SK-N-SH (cell line): ENCODE data around the gene STX2.

Experiments
- CHD2 ChIP-seq: fragments of 150-350 bp; IDR thresholded peaks from 2 replicates; pipeline ENCODE4 v1.6.1; 2018; ENCODE audit warnings: low read length; ENCODE audit not compliant: partially characterized antibody
- CTCF ChIP-seq: fragments of 200-600 bp; sonication (generic); IDR thresholded peaks from 2 replicates; pipeline ENCODE4 v1.6.1; 2017; ENCODE audit warnings: antibody characterized with exemption, mild to moderate bottlenecking, moderate library complexity
- EP300 ChIP-seq, 2 experiments: IDR thresholded peaks; 2 replicates each; pipeline versions ENCODE4 v1.4.0 to v1.6.1; 2012; ENCODE audit warnings: borderline replicate concordance in 1 of 2, low read depth in 1 of 2, low read length in 1 of 2
- MXI1 ChIP-seq: IDR thresholded peaks from 2 replicates; pipeline ENCODE4 v1.6.1; 2012; ENCODE audit warnings: mild to moderate bottlenecking, low read depth, low read length, improper control_type of control experiment
- NFIC ChIP-seq: IDR thresholded peaks from 2 replicates; pipeline ENCODE4 v1.4.0; 2012; ENCODE audit warnings: borderline replicate concordance
- PBX3 ChIP-seq: IDR thresholded peaks from 2 replicates; pipeline ENCODE4; 2012
- RCOR1 ChIP-seq: fragments of 150-350 bp; IDR thresholded peaks from 2 replicates; pipeline ENCODE4 v1.6.1; 2017; ENCODE audit warnings: antibody characterized with exemption, low read length
- SIN3A ChIP-seq: IDR thresholded peaks from 2 replicates; pipeline ENCODE4 v1.6.1; 2012; ENCODE audit warnings: low read depth, mild to moderate bottlenecking, low read length, moderate library complexity, borderline replicate concordance
- SMC3 ChIP-seq: IDR thresholded peaks from 2 replicates; pipeline ENCODE4 v1.6.1; 2012; ENCODE audit warnings: low read depth, low read length, improper control_type of control experiment

- TF ChIP-seq CHD2, result no peak
- no peak for TF ChIP-seq CTCF
- TF ChIP-seq RCOR1, result no peak
- no peak for TF ChIP-seq SIN3A
- no peak for TF ChIP-seq SMC3
- TF ChIP-seq PBX3, result no peak
- TF ChIP-seq MXI1, result no peak
- TF ChIP-seq NFIC, result no peak
- no peak for TF ChIP-seq EP300 (IDR thresholded peaks at IDR 0.05; ENCODE audit: borderline replicate concordance in 1 of 2, low read depth in 1 of 2, low read length in 1 of 2)
These were observed 32.5 kb downstream of the STX2 start for GRCh38 chr12:130806574-130806973.
